NOMO-1 treated with DMSO at 0.1 percent for 48 hours (cell line): ENCODE data around the gene TRIM5.
"Not testable (repeated sequence)": the region's sequence is repeated elsewhere in the genome, so short reads cannot be mapped to it uniquely, and the experiment has no call there.

ENCODE experiments used
- DNase-seq: peaks from one replicate; lab custom pipeline; 2025; ENCODE audit not compliant: unreplicated experiment; lab: John Stamatoyannopoulos, UW

TRIM5 gene

GRCh38 chr11:5684646-5685362 is at the start of gene TRIM5:
TRIM5 (minus strand) TSS chr11:5685074; CDS start chr11:5680177, 4,897 bp downstream.
- DNase-seq: peak; percentile 79

- no peak for DNase-seq
These were observed 42.8 kb upstream of the TRIM5 start for GRCh38 chr11:5727691-5728090.

- DNase-seq: no peak
These were observed 41.5 kb upstream of the TRIM5 start for GRCh38 chr11:5726351-5726750.

- DNase-seq: no peak
These were observed 37.7 kb upstream of the TRIM5 start for GRCh38 chr11:5722622-5723021.

- no peak for DNase-seq
These were observed 35.0 kb upstream of the TRIM5 start for GRCh38 chr11:5719703-5720495.

- not testable (repeated sequence) for DNase-seq
These were observed 31.6 kb upstream of the TRIM5 start for GRCh38 chr11:5716518-5716917.

GRCh38 chr11:5713695-5714094 is 28.8 kb upstream of the TRIM5 start:
- no peak for DNase-seq

GRCh38 chr11:5712507-5712906 is 27.6 kb upstream of the TRIM5 start:
- DNase-seq: no peak

GRCh38 chr11:5705688-5706087 is 20.8 kb upstream of the TRIM5 start:
- DNase-seq: no peak

GRCh38 chr11:5703741-5704536 is 19.1 kb upstream of the TRIM5 start:
- no peak for DNase-seq

- peak; percentile 36 for DNase-seq
These were observed 16.2 kb upstream of the TRIM5 start for GRCh38 chr11:5701055-5701577.

- DNase-seq: peak; percentile 29
These were observed 15.7 kb upstream of the TRIM5 start for GRCh38 chr11:5700421-5701054.

- DNase-seq: no peak
These were observed 13.4 kb upstream of the TRIM5 start for GRCh38 chr11:5698281-5698680.

GRCh38 chr11:5696210-5696609 is 11.3 kb upstream of the TRIM5 start:
- DNase-seq: no peak

GRCh38 chr11:5695580-5695979 is 10.7 kb upstream of the TRIM5 start:
- no peak for DNase-seq

GRCh38 chr11:5694642-5695041 is 9.8 kb upstream of the TRIM5 start:
- DNase-seq: no peak

- peak; percentile 67 for DNase-seq
These were observed 7.1 kb upstream of the TRIM5 start for GRCh38 chr11:5691964-5692361.

- DNase-seq: not testable (repeated sequence)
These were observed 6.5 kb upstream of the TRIM5 start for GRCh38 chr11:5691238-5691963.

GRCh38 chr11:5690736-5691135 is 5.9 kb upstream of the TRIM5 start:
- DNase-seq: no peak

GRCh38 chr11:5690216-5690615 is 5.3 kb upstream of the TRIM5 start:
- no peak for DNase-seq
